ENCODE measurements around the gene PDE3B.
A peak's percentile ranks its signal among the peaks of the same experiment; 100 is the strongest.

The PDE3B gene

GRCh38 chr11:14812757-14813156, 169.2 kb downstream of the PDE3B start:
- TF ChIP-seq GATA1 (IDR thresholded peaks at IDR 0.05; ENCODE audit: low read depth, low read length): no peak
- TF ChIP-seq POLR2A (IDR thresholded peaks at IDR 0.05; ENCODE audit: low read length): no peak
- no peak for DNase-seq

DNA sequence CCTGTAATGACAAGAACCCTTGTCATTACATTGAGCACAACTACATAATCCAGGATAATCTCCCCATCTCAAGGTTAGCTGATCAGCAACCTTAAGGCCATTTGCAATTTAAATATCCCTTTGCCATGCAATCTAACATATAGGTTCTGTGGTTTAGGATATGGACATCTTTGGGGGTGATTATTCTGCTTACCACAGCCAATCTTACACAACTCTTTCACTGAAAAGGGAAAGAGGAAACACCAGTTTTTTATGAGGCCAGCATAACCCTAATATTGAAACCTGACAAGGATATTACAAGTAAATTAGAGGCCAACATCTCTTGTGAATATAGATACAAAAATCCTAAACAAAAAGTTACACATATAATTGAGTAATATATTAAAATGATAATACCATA, 169.9 kb downstream of the PDE3B start:
- DNase-seq: no peak
- TF ChIP-seq GATA1 (IDR thresholded peaks at IDR 0.05; ENCODE audit: low read depth, low read length): no peak
- TF ChIP-seq POLR2A (IDR thresholded peaks at IDR 0.05; ENCODE audit: low read length): no peak

DNA sequence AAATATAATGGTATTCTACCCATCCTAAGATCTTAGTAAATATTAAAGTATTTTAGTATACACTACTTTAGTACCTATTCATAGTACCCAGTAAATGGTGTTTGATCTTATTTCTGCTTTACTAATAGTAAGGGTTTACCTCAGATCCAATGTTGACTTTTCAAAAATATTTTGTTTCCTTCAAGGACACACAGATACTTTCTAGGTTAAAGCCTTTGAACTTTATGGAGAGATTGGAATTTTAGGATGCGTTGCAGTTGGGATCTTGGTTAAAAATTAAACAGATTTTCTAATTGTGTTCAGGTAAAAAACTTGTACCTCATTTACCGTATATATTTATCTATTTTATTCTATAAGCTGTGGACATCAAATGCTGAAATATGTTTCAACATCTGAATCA, 175.2 kb downstream of the PDE3B start:
- TF ChIP-seq POLR2A (IDR thresholded peaks at IDR 0.05; ENCODE audit: low read length) (no peak), GATA1 (IDR thresholded peaks at IDR 0.05; ENCODE audit: low read depth, low read length) (no peak)
- DNase-seq: no peak

DNA sequence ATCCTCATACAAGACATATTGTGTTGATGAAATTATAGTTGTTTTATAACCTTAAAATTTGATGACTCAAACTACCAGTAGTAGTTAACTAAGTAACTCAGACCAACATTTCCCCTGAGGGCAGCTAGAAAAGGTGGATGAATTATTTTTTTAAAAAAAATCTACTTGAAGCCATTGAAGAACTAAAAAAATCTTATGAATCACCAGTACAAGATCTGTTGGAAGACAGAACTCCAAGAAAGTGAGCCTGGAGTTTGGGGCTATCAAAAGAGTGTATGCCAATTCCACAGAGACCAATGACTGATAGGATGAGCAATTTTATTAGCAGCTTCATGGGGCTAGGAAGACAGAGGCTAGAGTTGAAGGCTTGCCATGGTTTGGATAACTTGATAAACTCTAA, 176.0 kb downstream of the PDE3B start:
- no peak for DNase-seq
- TF ChIP-seq POLR2A (IDR thresholded peaks at IDR 0.05; ENCODE audit: low read length): no peak
- TF ChIP-seq GATA1 (IDR thresholded peaks at IDR 0.05; ENCODE audit: low read depth, low read length): no peak

- DNase-seq: peak in 1 of 2 experiments; percentile 24
These were observed 177.4 kb downstream of the PDE3B start for GRCh38 chr11:14821031-14821430.

DNA sequence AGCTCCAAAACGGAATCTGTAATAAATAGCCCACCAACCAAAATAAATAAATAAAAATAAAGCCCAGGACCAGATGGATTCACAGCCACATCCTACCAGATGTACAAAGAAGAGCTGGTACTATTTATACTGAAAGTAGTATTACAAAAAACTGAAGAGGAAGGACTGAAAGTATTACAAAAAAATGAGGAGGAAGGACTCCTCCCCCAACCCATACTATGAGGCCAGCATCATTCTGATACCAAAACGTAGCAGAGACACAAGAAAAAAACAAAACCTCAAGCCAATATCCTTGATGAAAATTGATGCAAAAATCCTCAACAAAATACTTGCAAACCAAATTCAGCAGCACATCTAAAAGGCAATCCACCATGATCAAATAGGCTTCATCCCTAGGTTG, 183.0 kb downstream of the PDE3B start:
- no peak for DNase-seq
- no peak for TF ChIP-seq GATA1 (IDR thresholded peaks at IDR 0.05; ENCODE audit: low read depth, low read length)
- no peak for TF ChIP-seq POLR2A (IDR thresholded peaks at IDR 0.05; ENCODE audit: low read length)

More at GRCh38 chr11:14821031-14821430, 177.4 kb downstream of the PDE3B start:
- TF ChIP-seq POLR2A (IDR thresholded peaks at IDR 0.05; ENCODE audit: low read length) (no peak), GATA1 (IDR thresholded peaks at IDR 0.05; ENCODE audit: low read depth, low read length) (no peak)

- DNase-seq: no peak
- TF ChIP-seq GATA1 (IDR thresholded peaks at IDR 0.05; ENCODE audit: low read depth, low read length) (no peak), POLR2A (IDR thresholded peaks at IDR 0.05; ENCODE audit: low read length) (no peak)
These were observed 192.2 kb downstream of the PDE3B start for GRCh38 chr11:14835496-14836492.

DNA sequence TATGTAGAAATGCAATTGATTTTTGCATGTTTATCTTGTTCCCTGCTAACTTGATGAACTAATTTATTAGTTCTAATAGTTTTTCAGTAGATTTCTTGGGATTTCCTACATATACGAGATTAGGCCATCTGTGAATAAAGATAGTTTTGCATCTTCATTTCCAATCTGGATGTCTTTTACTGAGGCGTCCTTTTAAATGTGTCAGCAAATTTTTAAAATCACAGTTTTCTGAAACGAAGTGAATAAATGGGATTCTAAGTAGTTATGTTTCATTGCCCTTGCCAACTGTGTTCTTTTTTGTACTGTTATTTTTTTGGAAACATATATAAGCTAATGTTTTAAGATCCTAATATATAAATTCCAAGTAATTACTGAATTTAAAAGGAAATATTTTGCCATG, 198.4 kb downstream of the PDE3B start:
- no peak for TF ChIP-seq GATA1 (IDR thresholded peaks at IDR 0.05; ENCODE audit: low read depth, low read length)
- TF ChIP-seq POLR2A (IDR thresholded peaks at IDR 0.05; ENCODE audit: low read length): no peak
- DNase-seq: no peak

GRCh38 chr11:14852571-14853177, 209.1 kb downstream of the PDE3B start:
- TF ChIP-seq POLR2A (IDR thresholded peaks at IDR 0.05; ENCODE audit: low read length) (no peak), GATA1 (IDR thresholded peaks at IDR 0.05; ENCODE audit: low read depth, low read length) (no peak)
- DNase-seq: peak; percentile 46 to 79

DNA sequence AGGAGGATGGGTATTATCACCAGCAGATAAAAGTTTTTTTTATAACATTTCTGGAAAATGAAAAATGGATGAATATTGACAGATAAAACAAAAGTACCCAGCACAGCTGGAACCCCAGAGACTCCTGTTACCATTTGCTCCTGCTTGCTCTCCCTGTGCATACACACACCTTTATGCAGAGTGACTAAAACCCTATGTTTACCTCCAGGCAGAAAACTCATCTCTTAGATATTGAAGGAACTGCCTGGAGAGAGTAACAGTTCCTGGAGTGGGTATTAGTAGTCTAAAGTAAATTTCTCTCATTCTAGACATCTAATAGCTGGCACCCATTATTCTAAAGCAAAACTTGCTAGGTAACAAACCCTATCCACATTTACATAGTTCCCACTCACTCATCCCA, 210.5 kb downstream of the PDE3B start:
- DNase-seq: no peak
- no peak for TF ChIP-seq GATA1 (IDR thresholded peaks at IDR 0.05; ENCODE audit: low read depth, low read length)
- no peak for TF ChIP-seq POLR2A (IDR thresholded peaks at IDR 0.05; ENCODE audit: low read length)

- peak in 1 of 2 experiments; percentile 52 for DNase-seq
- TF ChIP-seq GATA1 (IDR thresholded peaks at IDR 0.05; ENCODE audit: low read depth, low read length) (no peak), POLR2A (IDR thresholded peaks at IDR 0.05; ENCODE audit: low read length) (no peak)
These were observed 212.3 kb downstream of the PDE3B start for GRCh38 chr11:14855890-14856289.

DNA sequence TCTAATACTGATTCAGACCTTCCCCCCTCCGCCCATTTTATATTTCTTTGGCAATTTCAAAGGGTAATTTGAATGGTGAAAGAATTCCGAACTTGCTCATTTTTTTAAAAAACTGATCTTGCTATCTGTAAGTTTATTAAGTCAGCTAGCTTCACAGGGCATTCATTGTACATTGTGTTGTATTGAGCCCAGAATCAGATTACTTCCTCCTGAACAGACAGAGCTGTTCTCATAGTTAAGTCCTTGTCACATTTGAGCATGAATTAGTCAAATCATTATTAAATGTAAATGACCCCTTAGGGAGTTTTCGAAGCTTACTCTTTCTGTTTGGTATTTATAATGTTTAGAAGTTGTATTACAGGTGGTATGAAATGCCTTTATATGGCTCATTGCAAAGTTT, 214.0 kb downstream of the PDE3B start:
- TF ChIP-seq GATA1 (IDR thresholded peaks at IDR 0.05; ENCODE audit: low read depth, low read length): no peak
- no peak for TF ChIP-seq POLR2A (IDR thresholded peaks at IDR 0.05; ENCODE audit: low read length)
- DNase-seq: no peak

GRCh38 chr11:14858404-14858803, 214.8 kb downstream of the PDE3B start:
- TF ChIP-seq POLR2A (IDR thresholded peaks at IDR 0.05; ENCODE audit: low read length): no peak
- TF ChIP-seq GATA1 (IDR thresholded peaks at IDR 0.05; ENCODE audit: low read depth, low read length): no peak
- no peak for DNase-seq

DNA sequence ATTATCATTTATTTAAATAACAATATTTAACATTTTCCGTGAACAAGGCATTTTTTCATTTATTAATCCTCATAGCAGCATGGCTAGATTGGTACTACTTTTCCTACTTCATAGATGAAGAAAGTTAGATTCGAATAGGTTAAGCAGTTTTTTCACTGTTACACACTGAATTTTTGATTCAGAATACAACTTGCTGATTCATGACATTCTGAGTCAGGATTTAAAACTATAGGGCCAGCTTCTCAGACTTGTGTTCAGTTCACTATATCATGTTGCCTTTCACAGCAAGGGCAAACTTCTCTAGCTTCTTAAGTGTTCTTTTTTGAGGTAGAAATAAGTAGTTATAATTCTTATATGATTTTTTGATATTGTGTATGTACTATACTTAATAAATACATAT, 216.9 kb downstream of the PDE3B start:
- TF ChIP-seq POLR2A (IDR thresholded peaks at IDR 0.05; ENCODE audit: low read length) (no peak), GATA1 (IDR thresholded peaks at IDR 0.05; ENCODE audit: low read depth, low read length) (no peak)

More for the DNA sequence above, 216.9 kb downstream of the PDE3B start:
- DNase-seq: no peak
